Uterus (tissue), 4 donors: ENCODE measurements around the gene SEC61G. TPM values are rescaled to one million over a fixed set of nuclear protein-coding genes. Genes with fewer than 3 reads are reported as not detected.

Source experiments
- DNase-seq, 2 donors: peaks; one replicate each; pipeline ENCODE4 v3.0.0-alpha.2; 2019 to 2020
- H3K27ac ChIP-seq, 2 donors: fragments of 200-600 bp; sonication (generic); 1 replicate in 1 of 2; 2 replicates in 1 of 2; pipeline ENCODE4 v1.5.1; 2016 to 2018
- H3K27me3 ChIP-seq, 2 donors: fragments of 200-600 bp; sonication (generic); one replicate each; pipeline ENCODE4 v1.5.1; 2018 to 2019; ENCODE audit warnings: control low read depth in 1 of 2
- H3K36me3 ChIP-seq, 2 donors: fragments of 200-600 bp; sonication (generic); one replicate each; pipeline ENCODE4 v1.5.1; 2019; ENCODE audit warnings: control low read depth in 1 of 2
- H3K4me1 ChIP-seq, 2 donors: fragments of 200-600 bp; sonication (generic); one replicate each; pipeline ENCODE4 v1.5.1; 2018 to 2019; ENCODE audit warnings: control low read depth in 1 of 2
- H3K4me3 ChIP-seq, 2 donors: fragments of 200-600 bp; sonication (generic); 1 replicate in 1 of 2; 2 replicates in 1 of 2; pipeline ENCODE4 v1.5.1; 2018 to 2019; ENCODE audit warnings: mild to moderate bottlenecking in 1 of 2
- H3K9me3 ChIP-seq, 2 donors: fragments of 200-600 bp; sonication (generic); one replicate each; pipeline ENCODE4 v1.5.1; 2019; ENCODE audit warnings: control low read depth in 1 of 2
- POLR2A ChIP-seq, 2 donors: fragments of 450-650 bp; IDR thresholded peaks; one replicate each; pipeline ENCODE4 v1.6.1; 2016; ENCODE audit warnings: antibody characterized with exemption in 2 of 2, mild to moderate bottlenecking in 1 of 2, moderate library complexity in 1 of 2
- intact Hi-C: fragments of 100-400 bp; cut with DNase I; formaldehyde crosslinking; loops from one replicate; pipeline ENCODE4 v1.15.1; 2023; ENCODE audit warnings: low total_unique reads
- total RNA-seq, 4 donors: library from RNA; depleted of rRNA in 3 of 4; stranded (reverse); fragments of >200 nt in 3 of 4; gene quantifications; one replicate each; pipeline versions ENCODE4 v1.1.0 to v1.2.4, GENCODE V29; 2014 to 2023
- TF ChIP-seq, protein P1 (sequence below), 4 experiments: fragments of 200-600 bp in 2 of 4; fragments of 450-650 bp in 2 of 4; sonication (generic) in 2 of 4; IDR thresholded peaks; one replicate each; pipeline ENCODE4 v1.5.1; 2016 to 2019; ENCODE audit warnings: antibody characterized with exemption in 4 of 4, mild to moderate bottlenecking in 2 of 4, moderate library complexity in 1 of 4
- donor health status: DM: yes; HTN: yes; CAD: no.

SEC61G gene
- total RNA-seq, 4 donors from 2014 or later = 52.7 to 530 (median 401) TPM

DNA sequence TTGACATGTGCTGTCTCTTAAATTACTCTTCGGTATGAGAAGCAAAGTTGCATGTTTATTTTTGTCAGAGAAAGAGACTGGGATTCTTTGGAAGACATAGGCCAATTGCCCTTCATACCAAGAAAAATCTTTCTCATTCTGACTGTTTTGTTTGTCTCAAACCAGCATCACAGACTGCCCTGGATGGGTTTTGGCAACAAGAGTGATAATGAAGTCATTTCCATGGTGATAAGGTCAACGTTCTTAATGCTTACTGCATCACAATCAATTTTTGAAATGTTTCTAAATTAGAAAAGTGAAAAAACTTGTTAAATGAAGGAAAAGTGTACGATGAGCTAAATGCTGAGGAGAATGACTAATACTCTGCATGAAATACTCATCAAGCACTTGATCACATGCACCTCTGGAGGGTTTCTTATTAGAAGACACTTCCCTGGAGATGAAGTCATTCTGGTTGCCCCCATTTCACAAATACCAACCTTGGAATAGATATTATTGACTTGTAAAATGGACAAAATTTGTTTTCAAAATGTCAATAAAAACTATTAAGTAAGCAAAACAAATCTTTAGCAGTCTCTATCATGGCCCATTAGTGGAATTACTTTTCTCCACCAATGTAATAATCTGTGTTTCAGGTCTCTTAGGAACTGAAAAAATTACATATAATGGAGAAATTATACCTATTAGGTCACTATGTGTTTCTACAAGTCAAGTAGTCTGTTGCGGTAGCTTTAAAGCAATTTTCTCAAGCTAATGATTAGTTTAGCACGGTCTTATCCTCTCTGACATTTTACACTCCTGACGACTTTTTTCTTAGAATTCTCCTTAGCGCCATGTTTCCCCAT lies 19.9 kb upstream of the SEC61G start:
- Histone ChIP-seq H3K4me1 (no peaks in the 10 kb centered on the region), H3K4me3 (no peak overlapping the region), H3K36me3 (no peaks in the 10 kb centered on the region), H3K9me3 (no peaks in the 10 kb centered on the region), H3K27ac (no peak overlapping the region), H3K27me3 (no peaks in the 10 kb centered on the region)
- no peak for TF ChIP-seq POLR2A (IDR thresholded peaks at IDR 0.05)
- TF ChIP-seq, protein P1, sequence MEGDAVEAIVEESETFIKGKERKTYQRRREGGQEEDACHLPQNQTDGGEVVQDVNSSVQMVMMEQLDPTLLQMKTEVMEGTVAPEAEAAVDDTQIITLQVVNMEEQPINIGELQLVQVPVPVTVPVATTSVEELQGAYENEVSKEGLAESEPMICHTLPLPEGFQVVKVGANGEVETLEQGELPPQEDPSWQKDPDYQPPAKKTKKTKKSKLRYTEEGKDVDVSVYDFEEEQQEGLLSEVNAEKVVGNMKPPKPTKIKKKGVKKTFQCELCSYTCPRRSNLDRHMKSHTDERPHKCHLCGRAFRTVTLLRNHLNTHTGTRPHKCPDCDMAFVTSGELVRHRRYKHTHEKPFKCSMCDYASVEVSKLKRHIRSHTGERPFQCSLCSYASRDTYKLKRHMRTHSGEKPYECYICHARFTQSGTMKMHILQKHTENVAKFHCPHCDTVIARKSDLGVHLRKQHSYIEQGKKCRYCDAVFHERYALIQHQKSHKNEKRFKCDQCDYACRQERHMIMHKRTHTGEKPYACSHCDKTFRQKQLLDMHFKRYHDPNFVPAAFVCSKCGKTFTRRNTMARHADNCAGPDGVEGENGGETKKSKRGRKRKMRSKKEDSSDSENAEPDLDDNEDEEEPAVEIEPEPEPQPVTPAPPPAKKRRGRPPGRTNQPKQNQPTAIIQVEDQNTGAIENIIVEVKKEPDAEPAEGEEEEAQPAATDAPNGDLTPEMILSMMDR (IDR thresholded peaks at IDR 0.05) = no peak
- intact Hi-C loops = no loop called here
- no peak for DNase-seq

- DNase-seq = no peak
- TF ChIP-seq, protein P1 (IDR thresholded peaks at IDR 0.05) = no peak
- TF ChIP-seq POLR2A (IDR thresholded peaks at IDR 0.05) = no peak
- intact Hi-C loops = no loop called here
- H3K27ac ChIP-seq = no peak overlapping the region
- H3K27me3 ChIP-seq = no peaks in the 10 kb centered on the region
- H3K4me1 ChIP-seq = no peaks in the 10 kb centered on the region
- H3K36me3 ChIP-seq = no peaks in the 10 kb centered on the region
- no peaks in the 10 kb centered on the region for H3K9me3 ChIP-seq
- H3K4me3 ChIP-seq = no peak overlapping the region
Measured at GRCh38 chr7:54778166-54778565, 19.2 kb upstream of the SEC61G start.

GRCh38 chr7:54774785-54775740 lies 16.1 kb upstream of the SEC61G start:
- intact Hi-C loops = no loop called here
- Histone ChIP-seq H3K4me1 (no peaks in the 10 kb centered on the region), H3K27ac (no peak overlapping the region), H3K9me3 (no peaks in the 10 kb centered on the region), H3K27me3 (no peaks in the 10 kb centered on the region), H3K4me3 (no peak overlapping the region), H3K36me3 (no peaks in the 10 kb centered on the region)
- no peak for DNase-seq
- no peak for TF ChIP-seq POLR2A (IDR thresholded peaks at IDR 0.05)
- TF ChIP-seq, protein P1 (IDR thresholded peaks at IDR 0.05) = no peak

GRCh38 chr7:54773472-54774399 lies 14.7 kb upstream of the SEC61G start:
- H3K27ac ChIP-seq = peak overlapping the region in 1 of 2 donors; percentile 48
- H3K4me3 ChIP-seq = peak overlapping the region; percentile 24 to 25
- TF ChIP-seq, protein P1 (IDR thresholded peaks at IDR 0.05) = peak; percentile 77 to 89 (median 84)
- no peak for TF ChIP-seq POLR2A (IDR thresholded peaks at IDR 0.05)
- DNase-seq = peak; percentile 81 to 84
- no peaks in the 10 kb centered on the region for H3K36me3 ChIP-seq
- no peaks in the 10 kb centered on the region for H3K27me3 ChIP-seq
- intact Hi-C loops = no loop called here
- H3K4me1 ChIP-seq = no peaks in the 10 kb centered on the region
- no peaks in the 10 kb centered on the region for H3K9me3 ChIP-seq
